GM18502 (cell line): ENCODE data around the gene CDC42SE2.
A peak's percentile ranks its signal among the peaks of the same experiment; 100 is the strongest.
"Not testable (repeated sequence)": the region's sequence is repeated elsewhere in the genome, so short reads cannot be mapped to it uniquely, and the experiment has no call there.

Experiments
- ATAC-seq: cut with Tn5 transposase; IDR thresholded peaks from one replicate; pipeline ENCODE4 v1.9.1; 2021; ENCODE audit warnings: mild to moderate bottlenecking; ENCODE audit not compliant: unreplicated experiment, poor library complexity

CDC42SE2 gene

DNA sequence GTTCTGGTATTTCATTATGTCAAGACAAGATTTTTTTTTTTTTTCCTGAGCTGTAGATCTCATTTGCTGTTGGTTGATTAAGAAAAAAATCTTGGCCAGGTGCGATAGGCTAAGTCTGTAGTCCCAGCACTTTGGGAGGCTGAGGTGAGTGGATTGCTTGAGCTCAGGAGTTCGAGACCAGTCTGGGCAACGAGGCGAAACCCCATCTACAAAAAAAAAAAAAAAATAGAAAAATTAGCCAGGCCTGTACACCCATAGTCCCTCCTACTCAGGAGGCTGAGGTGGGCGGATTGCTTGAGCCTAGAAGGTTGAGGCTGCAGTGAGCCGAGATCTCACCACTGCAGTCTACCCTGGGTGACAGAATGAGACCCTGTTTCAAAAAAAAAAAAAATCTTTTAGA lies 12.2 kb downstream of the CDC42SE2 start:
- peak; percentile 24 for ATAC-seq

DNA sequence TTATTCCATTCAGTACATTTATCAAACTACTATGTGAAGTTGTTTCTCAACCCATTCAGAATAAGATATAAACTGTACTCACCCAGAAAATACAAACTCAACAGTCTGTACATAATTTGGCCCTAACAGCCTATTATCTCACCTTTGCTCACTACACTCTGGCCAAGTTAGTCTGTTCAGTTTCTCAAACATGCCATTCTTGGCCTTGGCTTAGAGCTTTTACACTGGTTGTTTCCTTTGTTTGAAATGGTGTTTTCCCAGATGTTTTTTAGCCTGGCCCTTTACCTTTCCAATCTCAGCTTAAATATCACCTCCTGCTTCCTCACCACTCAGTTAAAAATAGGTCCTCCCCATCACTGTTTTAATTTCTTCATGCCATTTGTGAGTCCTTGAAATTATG lies 13.6 kb downstream of the CDC42SE2 start:
- no peak for ATAC-seq

DNA sequence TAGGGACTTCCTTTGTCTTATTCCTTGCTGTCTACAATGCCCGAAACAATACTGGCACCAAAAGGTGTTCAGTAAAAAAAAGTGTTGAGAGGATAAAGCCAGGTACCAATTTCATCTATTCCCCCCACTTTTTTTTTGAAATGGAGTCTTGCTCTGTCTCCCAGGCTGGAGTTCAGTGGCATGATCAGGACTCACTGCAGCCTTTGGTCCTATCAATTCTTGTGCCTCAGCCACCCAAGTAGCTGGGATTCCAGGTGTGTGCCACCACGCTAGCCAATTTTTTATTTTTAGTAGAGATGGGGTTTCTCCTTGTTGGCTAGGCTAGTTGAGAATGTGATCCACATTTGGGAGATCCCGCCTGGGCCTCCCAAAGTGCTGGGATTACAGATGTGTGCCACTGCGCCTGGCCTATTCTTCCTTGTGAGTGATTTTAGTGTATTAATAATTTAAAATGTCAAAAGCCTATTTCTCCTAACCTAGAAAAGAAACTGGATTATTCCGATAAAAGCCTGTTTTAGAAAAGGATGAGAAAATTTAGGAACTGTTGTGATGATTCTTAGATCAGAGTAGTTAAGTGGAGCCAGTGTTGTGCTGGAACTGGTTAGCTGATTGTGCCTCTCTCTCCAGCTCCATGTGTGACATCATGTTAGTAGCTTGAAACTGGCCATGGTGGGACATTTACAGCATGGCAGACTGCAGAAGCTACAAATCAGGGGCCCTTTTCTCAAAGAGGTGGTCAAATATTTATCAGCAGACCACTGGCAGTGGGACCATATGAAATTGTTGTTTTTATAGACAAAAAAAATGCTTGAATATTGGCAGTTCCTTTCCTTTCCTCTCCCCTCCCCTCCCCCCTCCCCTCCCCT lies 14.3 kb downstream of the CDC42SE2 start:
- ATAC-seq, result no peak

DNA sequence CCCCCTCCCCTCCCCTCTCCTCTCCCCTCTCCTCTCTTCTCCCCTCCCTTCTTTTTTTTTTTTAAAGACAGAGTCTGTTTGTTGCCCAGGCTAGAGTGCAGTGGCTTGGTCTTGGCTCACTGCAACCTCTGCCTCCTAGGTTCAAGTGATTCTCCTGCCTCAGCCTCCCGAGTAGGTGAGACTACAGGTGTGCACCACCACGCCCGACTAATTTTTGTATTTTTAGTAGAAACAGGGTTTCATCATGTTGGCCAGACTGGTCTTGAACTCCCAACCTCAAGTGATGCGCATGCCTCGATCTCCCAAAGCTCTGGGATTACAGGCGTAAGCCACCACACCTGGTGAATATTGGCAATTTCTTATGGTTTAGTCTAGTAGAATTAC lies 14.9 kb downstream of the CDC42SE2 start:
- ATAC-seq, result not testable (repeated sequence)

DNA sequence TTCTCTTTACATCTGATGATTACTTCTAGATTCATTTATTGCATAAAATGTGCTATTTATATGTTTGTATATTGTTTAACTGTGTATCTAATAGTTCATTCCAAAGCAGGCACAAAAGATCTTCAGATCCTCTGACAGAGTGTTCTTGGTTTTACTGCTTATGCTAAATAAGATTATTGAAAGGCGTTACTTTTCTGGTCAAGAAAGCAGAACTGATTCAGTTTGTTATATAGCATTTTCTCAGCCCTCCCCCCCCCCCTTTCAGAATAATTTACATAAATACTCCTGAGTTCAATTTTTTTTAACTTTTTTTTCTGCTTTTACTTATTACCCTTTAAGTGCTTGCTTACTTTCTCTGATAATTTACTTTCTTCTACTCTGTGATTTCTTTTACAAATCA lies 15.4 kb downstream of the CDC42SE2 start:
- ATAC-seq, result peak; percentile 37

DNA sequence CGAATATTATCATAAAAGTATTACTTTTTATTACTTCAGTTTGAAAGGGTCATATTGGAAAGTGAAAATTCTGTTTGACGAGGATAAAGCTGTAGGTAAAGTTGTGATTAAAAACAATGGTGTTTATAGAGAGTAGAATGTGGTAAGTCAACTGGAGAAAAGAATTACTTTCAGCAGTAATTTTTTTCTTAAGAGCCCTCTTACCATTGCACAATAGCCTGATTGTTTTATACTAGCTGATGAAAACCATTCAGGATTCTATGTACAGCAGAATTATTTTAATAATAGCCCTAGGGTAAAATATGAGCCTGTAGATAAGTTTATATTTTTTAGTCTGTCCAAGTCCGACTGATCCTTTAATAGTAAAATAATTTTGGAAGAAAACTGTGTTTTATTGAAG lies 16.6 kb downstream of the CDC42SE2 start:
- ATAC-seq, result no peak

DNA sequence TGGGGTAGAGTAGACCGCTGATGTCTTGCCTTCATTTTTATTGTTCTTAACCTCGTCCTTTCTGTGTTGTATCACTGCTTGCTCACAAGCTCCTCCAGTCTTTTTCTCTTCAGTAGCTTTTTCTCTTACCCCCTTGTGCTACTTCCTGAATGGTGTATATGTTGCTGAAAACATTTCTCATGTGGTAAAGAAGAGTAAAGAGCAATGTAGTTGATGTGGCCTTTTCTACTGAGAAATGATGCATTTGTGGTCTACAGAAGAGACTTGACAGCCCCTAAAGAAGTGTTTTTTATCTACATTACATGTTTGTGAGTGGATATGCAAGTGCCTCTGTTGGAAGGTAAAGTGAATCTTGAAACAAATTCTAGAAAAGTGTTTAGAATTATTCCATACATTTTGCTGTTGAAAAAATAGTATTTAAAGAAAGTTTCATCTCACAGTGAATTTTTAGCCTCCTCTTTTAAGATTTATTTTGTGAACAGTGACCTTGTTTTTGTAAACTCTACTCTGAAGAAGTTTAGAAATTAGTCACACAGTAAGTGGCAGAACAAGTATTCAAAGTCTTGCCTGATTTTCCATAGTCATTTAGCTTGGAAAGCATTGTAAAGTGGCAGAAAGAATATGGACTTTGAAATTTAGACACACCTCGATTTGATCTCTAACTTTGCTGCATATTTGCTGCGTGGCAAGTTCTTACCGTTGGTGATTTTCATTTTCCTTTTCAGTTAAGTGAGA lies 17.4 kb downstream of the CDC42SE2 start:
- ATAC-seq, result peak; percentile 47

DNA sequence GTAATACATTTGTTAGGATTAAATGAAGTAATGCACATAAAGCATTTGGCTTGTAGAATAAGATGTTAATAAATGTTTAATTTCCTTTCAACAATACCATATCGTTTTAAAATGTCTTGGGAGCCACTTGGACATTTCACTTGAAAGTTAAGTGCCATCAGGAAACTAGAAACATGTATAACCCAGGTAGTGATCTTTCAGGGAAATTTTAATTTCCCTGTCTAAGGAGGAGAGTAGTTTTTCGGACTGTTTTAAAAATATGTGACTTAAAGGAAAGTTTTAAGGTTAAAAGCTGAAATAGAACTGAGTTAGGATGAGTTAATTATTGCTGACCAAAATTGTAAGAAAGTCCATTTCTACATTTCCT lies 18.0 kb downstream of the CDC42SE2 start:
- ATAC-seq, result no peak

DNA sequence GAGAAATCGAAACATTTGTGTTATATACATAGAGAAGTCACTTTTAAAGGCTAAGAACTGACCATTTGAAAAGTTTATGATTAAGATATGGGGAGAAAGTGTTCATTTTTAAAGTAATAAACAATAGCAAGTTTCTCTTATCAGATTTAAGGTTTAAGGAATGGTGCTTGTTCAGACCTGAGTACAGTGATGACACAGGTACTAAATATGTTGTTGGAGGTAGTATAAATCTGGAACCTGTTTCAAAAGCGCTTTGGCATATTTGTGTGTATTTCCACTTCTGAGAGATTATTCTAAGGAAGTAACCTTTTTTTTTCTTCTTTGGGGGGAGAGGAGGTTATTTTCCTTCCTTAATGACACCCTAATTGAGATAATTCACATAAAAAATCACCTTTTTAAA lies 18.4 kb downstream of the CDC42SE2 start:
- ATAC-seq, result no peak

DNA sequence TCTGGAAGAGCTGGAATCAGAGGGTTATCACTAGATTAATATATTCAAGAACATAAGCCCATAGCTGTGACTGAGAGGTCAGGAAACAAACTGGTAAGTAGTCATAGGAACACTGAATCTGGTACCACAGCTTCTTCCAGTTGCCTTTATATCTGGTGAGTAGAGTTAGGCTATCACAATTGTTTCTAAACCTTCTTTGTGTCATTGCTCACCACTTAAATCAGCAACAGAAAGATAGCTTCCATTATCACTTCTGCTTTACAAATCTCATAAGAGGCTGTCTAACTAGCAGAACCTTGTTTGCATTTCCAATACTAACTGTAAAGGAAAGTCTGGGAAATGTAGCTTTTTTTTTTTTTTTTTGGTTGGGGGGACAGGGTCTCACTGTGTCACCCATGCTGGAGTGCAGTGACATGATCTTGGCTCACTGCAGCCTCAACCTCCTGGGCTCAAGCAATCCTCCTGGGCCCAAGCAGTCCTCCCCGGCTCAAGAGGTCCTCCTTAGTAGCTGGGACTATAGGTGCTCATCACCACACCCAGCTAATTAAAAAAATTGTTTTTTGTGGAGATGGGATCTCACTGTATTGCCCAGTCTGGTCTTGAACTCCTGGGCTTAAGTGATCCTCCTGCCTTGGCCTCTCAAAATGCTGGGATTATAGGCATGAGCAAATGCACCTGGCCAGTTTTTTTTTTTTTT lies 22.0 kb downstream of the CDC42SE2 start:
- peak; percentile 30 for ATAC-seq

DNA sequence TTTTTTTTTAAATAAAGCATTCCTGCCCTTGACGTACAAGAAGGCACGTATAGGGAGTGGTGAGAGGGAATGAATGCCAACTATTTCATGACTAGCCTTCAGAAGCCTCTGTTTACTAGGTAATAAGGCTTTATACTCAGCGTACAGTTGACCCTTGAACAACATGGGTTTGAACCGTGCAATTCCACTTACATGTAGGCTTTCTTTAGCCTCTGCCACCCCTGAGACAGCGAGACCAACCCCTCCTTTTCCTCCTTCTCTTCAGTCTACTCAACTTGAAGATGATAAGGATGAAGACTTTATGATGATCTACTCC lies 22.5 kb downstream of the CDC42SE2 start:
- ATAC-seq, result no peak

DNA sequence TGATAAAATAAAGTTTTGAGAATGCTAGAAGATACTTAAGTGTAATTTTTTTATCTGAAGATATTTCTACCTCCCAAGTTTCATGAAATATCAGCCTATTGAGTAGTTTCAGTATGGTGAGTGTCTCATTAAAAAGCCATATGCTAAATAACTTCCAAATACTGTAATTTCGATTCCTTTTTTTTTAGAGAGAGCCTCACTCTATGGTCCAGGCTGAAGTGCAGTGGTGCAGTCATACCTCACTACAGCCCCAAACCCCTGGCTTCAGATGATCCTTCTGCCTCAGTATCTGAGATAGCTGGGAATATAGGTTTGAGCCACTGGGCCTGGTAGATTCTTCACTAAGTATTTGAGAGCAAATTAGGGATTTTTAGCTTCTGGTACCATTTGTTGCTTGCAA lies 24.5 kb downstream of the CDC42SE2 start:
- peak; percentile 32 for ATAC-seq

DNA sequence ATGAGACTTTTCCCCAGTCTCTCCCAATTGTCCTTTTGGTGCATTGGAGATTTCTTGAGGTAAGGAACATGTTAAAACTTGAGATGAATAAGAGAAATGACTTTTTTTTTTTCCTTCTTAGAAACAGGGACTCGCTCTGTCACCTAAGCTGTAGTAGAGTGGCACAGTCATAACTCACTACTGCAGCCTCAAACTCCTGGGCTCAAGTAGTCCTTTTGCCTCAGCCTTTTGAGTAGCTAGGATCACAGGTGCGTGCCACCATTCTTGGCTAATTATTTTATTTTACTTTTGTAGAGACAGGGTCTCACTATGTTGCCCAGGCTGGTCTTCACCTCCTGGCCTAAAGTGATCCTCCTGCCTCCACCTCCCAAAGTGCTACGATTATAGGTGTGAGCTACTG lies 25.9 kb downstream of the CDC42SE2 start:
- ATAC-seq, result peak; percentile 66

DNA sequence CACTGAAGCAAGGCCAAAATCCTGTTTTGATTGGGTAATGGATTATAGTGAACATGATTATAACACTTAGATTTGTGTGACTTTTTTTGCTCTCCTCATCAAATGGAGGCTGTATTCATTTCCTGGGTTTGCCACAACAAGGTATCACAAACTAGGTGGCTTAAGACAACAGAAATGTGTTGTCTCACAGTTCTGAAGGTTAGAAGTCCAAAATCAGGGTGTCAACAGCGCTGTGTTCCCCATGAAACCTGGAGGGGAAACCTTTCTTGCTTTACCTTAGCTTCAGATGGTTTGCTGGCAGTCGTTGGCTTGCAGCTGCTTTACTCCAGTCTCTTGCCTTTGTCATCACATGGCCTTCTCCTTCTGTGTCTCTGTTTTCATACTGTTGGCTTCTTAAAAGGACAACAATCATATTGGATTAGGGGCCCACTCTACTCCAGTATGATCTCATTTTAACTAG lies 32.4 kb downstream of the CDC42SE2 start:
- ATAC-seq, result no peak

DNA sequence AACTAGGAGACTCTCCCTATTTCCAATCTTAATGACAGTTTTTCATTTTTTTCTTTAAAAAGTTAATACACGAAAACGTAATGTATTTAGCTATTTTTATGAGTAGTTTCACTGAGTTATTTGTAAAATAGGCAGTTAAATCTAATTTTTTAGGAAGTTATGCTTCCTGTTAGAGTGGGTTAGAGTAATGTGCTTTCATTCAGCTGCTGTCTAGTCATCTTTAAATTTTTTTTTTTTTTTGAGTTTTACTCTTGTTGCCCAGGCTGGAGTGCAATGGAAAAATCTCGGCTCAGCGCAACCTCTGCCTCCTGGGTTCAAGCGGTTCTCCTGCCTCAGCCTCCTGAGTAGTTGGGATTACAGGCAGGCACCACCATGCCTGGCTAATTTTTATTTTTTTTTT lies 34.0 kb downstream of the CDC42SE2 start:
- no peak for ATAC-seq

DNA sequence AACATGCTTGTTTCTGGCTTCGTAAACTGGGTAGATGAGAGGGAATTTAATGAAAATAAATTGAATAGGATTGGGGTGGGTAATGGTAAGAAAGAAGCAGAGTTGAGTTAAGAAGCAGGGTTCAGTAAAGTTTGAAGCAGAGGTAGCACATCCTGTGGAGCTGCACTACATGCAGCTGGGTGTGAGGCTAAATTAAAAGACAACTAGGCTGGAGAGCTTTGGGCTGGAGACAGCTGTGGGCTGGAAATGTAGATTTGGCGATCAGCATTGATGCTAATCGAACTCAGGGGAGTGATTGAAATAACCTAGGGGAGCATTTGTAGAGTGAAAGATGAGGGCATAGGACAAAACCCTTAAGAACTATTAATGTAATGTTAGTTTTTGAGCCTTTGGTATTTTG lies 35.6 kb downstream of the CDC42SE2 start:
- no peak for ATAC-seq

DNA sequence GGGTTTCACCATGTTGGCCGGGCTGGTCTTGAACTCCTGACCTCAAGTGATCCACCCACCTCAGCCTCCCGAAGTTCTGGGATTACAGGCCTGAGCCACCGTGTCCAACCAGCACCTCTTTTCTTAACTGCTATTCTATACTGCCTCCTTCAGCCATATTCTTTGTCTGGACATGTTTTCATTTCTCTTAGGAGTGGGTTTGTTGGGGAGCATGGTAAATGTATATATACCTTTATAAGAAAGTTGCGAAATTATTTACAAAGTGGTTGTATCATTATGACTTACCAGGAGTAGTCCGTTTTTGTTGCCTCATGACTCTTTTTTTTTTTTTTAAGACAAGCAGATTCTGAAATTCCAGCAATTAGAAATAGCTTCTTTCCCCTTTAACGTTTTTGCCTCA lies 38.7 kb downstream of the CDC42SE2 start:
- no peak for ATAC-seq

DNA sequence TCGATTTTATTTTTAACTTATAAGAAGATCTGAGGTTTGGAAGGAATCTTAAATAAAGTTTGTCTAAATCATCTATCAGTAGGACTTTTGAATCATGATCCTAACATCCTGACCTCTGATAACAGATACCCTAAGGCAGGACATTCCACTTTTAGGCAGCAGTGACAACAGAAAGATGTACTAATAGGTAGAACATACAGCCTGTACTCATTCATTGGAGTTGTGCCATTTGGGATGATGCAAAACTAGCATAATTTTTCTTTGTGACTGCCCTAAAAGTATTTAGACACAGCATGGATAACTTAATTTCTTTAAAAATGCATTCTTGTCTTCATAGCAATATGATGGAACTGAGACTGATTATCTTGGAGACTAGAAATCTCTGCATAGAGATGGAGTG lies 39.7 kb downstream of the CDC42SE2 start:
- ATAC-seq, result no peak

DNA sequence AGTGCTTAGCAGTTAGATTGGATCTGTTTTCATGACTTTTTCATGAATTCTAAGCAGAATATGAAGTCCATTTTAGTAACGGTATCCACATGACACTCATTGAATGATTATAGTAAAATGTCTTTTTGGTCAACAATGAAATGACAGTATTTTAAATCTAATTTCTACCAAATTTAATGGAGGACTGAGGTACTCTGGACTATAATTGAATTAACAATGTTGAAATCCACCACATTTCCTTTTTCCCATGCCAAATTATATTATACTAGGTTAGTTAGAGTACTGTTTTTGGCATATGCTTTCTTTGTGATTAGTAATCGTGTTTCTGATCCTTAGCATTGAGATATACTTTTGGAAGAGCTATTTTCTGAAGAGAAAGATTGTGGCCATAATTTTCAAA lies 40.6 kb downstream of the CDC42SE2 start:
- ATAC-seq, result no peak

DNA sequence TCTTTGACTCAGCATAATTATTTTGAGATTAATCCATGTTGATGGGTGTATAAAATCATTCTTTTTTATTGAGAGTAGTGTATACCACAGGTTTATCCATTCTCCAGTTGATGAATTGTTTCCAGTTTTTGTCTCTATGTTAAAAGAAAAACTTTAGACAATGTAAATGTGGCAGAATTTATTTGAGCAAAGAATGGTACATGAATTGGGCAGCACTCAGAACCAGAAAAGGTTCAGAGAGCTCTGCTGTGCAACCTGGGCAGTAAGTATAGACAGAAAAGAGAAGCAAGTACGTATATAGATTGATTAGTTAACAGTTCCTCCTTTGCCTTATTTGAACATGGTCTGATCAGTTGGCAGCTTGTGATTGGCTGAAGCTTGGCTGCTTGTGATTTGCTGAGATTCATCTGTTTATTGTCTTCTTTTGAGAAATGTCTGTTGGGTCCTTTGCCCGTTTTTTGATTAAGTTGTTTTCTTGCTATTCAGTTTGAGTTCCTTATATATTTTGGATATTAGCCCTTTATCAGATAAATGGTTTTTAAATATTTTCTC lies 41.4 kb downstream of the CDC42SE2 start:
- no peak for ATAC-seq

DNA sequence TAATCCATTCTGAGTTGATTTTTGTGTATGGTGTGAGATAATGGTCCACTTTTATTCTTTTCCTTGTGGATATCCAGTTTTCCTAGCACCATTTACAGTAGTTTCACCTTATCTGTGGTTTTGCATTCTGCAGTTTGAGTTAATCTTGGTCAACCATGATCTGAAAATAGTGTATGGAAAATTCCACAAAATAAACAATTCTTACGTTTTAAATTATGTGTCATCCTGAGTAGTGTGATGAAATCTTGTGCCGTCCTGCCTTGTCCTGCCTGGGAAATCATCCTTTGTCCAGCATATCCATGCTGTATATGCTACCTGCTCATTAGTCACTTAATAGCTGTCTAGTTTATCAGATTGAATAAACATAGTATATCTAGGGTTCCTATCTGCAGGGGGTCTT lies 42.1 kb downstream of the CDC42SE2 start:
- no peak for ATAC-seq
